DMS 273 (cell line): Measurements from ENCODE around the gene KRTAP12-4.
A peak's percentile ranks its signal among the peaks of the same experiment; 100 is the strongest.
"Not testable (repeated sequence)": the region's sequence is repeated elsewhere in the genome, so short reads cannot be mapped to it uniquely, and the experiment has no call there.

Experiments used
- DNase-seq: peaks from one replicate; lab custom pipeline; 2025; ENCODE audit not compliant: unreplicated experiment; lab: John Stamatoyannopoulos, UW

KRTAP12-4 gene

GRCh38 chr21:44654576-44655175, at the start of gene KRTAP12-4:
Gene KRTAP12-4 (minus strand): TSS chr21:44654659. CDS start chr21:44654614, 45 bp downstream.
- no peak for DNase-seq

GRCh38 chr21:44703731-44704635, 49.5 kb upstream of the KRTAP12-4 start:
- no peak for DNase-seq

GRCh38 chr21:44702973-44703730, 48.7 kb upstream of the KRTAP12-4 start:
- DNase-seq: no peak

GRCh38 chr21:44702111-44702972, 47.9 kb upstream of the KRTAP12-4 start:
- peak; percentile 76 for DNase-seq

- DNase-seq: peak; percentile 70
These were observed 47.1 kb upstream of the KRTAP12-4 start for GRCh38 chr21:44701541-44701940.

GRCh38 chr21:44701023-44701400, 46.6 kb upstream of the KRTAP12-4 start:
- DNase-seq: no peak

GRCh38 chr21:44700101-44701022, 45.9 kb upstream of the KRTAP12-4 start:
- DNase-seq: no peak

GRCh38 chr21:44699502-44700001, 45.1 kb upstream of the KRTAP12-4 start:
- no peak for DNase-seq

GRCh38 chr21:44697811-44698734, 43.6 kb upstream of the KRTAP12-4 start:
- no peak for DNase-seq

GRCh38 chr21:44697172-44697810, 42.8 kb upstream of the KRTAP12-4 start, which contains the start of gene KRTAP10-12:
Gene KRTAP10-12 (plus strand): TSS chr21:44697172. CDS start chr21:44697202, 30 bp downstream.
- DNase-seq: peak; percentile 52

- DNase-seq: no peak
These were observed 42.1 kb upstream of the KRTAP12-4 start for GRCh38 chr21:44696572-44696971.

- no peak for DNase-seq
These were observed 41.2 kb upstream of the KRTAP12-4 start for GRCh38 chr21:44695641-44696040.

GRCh38 chr21:44695184-44695583, 40.7 kb upstream of the KRTAP12-4 start:
- no peak for DNase-seq

GRCh38 chr21:44694776-44695175, 40.3 kb upstream of the KRTAP12-4 start:
- no peak for DNase-seq

- DNase-seq: no peak
These were observed 38.5 kb upstream of the KRTAP12-4 start for GRCh38 chr21:44692798-44693512.

GRCh38 chr21:44691686-44692085, 37.2 kb upstream of the KRTAP12-4 start:
- DNase-seq: no peak

- not testable (repeated sequence) for DNase-seq
These were observed 35.3 kb upstream of the KRTAP12-4 start for GRCh38 chr21:44689740-44690139.
